HepG2 (cell line): Measurements from ENCODE around the gene TOB1. TPM values are rescaled to one million over a fixed set of nuclear protein-coding genes. Genes with fewer than 3 reads are reported as not detected.

Source experiments
- ARNT2 ChIP-seq: sonication (generic); formaldehyde crosslinking; IDR thresholded peaks from 2 replicates; pipeline ENCODE4 v1.8.0; 2022; ENCODE audit warnings: mild to moderate bottlenecking, low read depth, missing genetic modification reagents, moderate library complexity
- ATM ChIP-seq: fragments of 450-650 bp; IDR thresholded peaks from 2 replicates; pipeline ENCODE4 v1.7.1; 2017; ENCODE audit warnings: mild to moderate bottlenecking, borderline replicate concordance
- GFI1 ChIP-seq: sonication (generic); formaldehyde crosslinking; IDR thresholded peaks from 2 replicates; pipeline ENCODE4 v1.5.0; 2020; ENCODE audit warnings: missing genetic modification reagents, mild to moderate bottlenecking, borderline replicate concordance
- GZF1 ChIP-seq: sonication (generic); formaldehyde crosslinking; IDR thresholded peaks from 2 replicates; pipeline ENCODE4 v1.5.1; 2020; ENCODE audit warnings: mild to moderate bottlenecking, missing genetic modification reagents
- MNT ChIP-seq: fragments of 450-650 bp; IDR thresholded peaks from 2 replicates; pipeline ENCODE4 v1.6.1; 2016
- POLR2G ChIP-seq: fragments of 200-400 bp; formaldehyde crosslinking; IDR thresholded peaks from 2 replicates; pipeline ENCODE4 v1.6.1; 2018; ENCODE audit warnings: mild to moderate bottlenecking, low read depth, low read length, moderate library complexity
- RARA ChIP-seq: IDR thresholded peaks from 2 replicates; pipeline ENCODE4 v1.6.1; 2016; ENCODE audit warnings: missing genetic modification reagents, missing compliant biosample characterization
- SIX1 ChIP-seq: sonication (generic); formaldehyde crosslinking; IDR thresholded peaks from 2 replicates; pipeline ENCODE4 v1.4.0; 2020; ENCODE audit warnings: missing genetic modification reagents, borderline replicate concordance
- STAG1 ChIP-seq: sonication (generic); formaldehyde crosslinking; IDR thresholded peaks from 2 replicates; pipeline ENCODE4 v1.4.0; 2020; ENCODE audit warnings: missing genetic modification reagents
- TOE1 ChIP-seq: sonication (generic); formaldehyde crosslinking; IDR thresholded peaks from 2 replicates; pipeline ENCODE4 v1.4.0; 2020; ENCODE audit warnings: mild to moderate bottlenecking, missing genetic modification reagents
- WIZ ChIP-seq: sonication (generic); formaldehyde crosslinking; IDR thresholded peaks from 2 replicates; pipeline ENCODE4 v1.5.1; 2020; ENCODE audit warnings: mild to moderate bottlenecking, missing genetic modification reagents
- XBP1 ChIP-seq: sonication (generic); formaldehyde crosslinking; IDR thresholded peaks from 2 replicates; pipeline ENCODE4 v1.5.0; 2020; ENCODE audit warnings: missing genetic modification reagents
- ZBTB38 ChIP-seq: sonication (generic); formaldehyde crosslinking; IDR thresholded peaks from 2 replicates; pipeline ENCODE4 v1.5.1; 2020; ENCODE audit warnings: mild to moderate bottlenecking, missing genetic modification reagents
- ZFP36 ChIP-seq: fragments of 150-350 bp; IDR thresholded peaks from 2 replicates; pipeline ENCODE4 v1.6.1; 2018; ENCODE audit warnings: borderline replicate concordance, low read length, low read depth; ENCODE audit not compliant: partially characterized antibody
- ZFP36L1 ChIP-seq: sonication (generic); formaldehyde crosslinking; IDR thresholded peaks from 2 replicates; pipeline ENCODE4 v1.8.0; 2022; ENCODE audit warnings: mild to moderate bottlenecking, missing genetic modification reagents, moderate library complexity
- ZFX ChIP-seq: sonication (generic); formaldehyde crosslinking; IDR thresholded peaks from 2 replicates; pipeline ENCODE4 v1.4.0; 2020; ENCODE audit warnings: mild to moderate bottlenecking, low read depth, missing genetic modification reagents, moderate library complexity
- ZNF20 ChIP-seq: sonication (generic); formaldehyde crosslinking; IDR thresholded peaks from 2 replicates; pipeline ENCODE4 v1.4.0; 2020; ENCODE audit warnings: mild to moderate bottlenecking, moderate library complexity, missing genetic modification reagents
- ZNF549 ChIP-seq: sonication (generic); formaldehyde crosslinking; IDR thresholded peaks from 2 replicates; pipeline ENCODE4 v1.5.0; 2020; ENCODE audit warnings: missing genetic modification reagents
- ZNF839 ChIP-seq: sonication (generic); formaldehyde crosslinking; IDR thresholded peaks from 2 replicates; pipeline ENCODE4 v1.4.0; 2020; ENCODE audit warnings: missing genetic modification reagents, mild to moderate bottlenecking, borderline replicate concordance
- polyA plus RNA-seq, 8 experiments: library from polyadenylated mRNA; depleted of rRNA in 3 of 8; stranded (reverse) in 7 of 8; unstranded in 1 of 8; fragments of >200 nt; fragmentation: Illumina TruSeq in 4 of 8; extraction: Trizol in 4 of 8; gene quantifications; 2 replicates each; pipeline versions ENCODE4 v1.2.1 to v1.2.3, GENCODE V29; 2011 to 2016; ENCODE audit warnings: low read depth in 4 of 8, missing spikeins in 1 of 8, mixed read lengths in 1 of 8; ENCODE audit not compliant: insufficient read depth in 1 of 8
- total RNA-seq, 5 experiments: library from RNA; depleted of rRNA; stranded (reverse); fragments of >200 nt; fragmentation: Illumina TruSeq; extraction: Trizol; gene quantifications; 2 replicates each; pipeline ENCODE4 v1.2.3, GENCODE V29; 2016; ENCODE audit warnings: low read depth in 1 of 5
- TF ChIP-seq, protein P1 (sequence below): sonication (generic); formaldehyde crosslinking; IDR thresholded peaks from 2 replicates; pipeline ENCODE4 v1.8.0; 2023; ENCODE audit warnings: mild to moderate bottlenecking, missing genetic modification reagents
- TF ChIP-seq, protein P2 (sequence below): sonication (generic); formaldehyde crosslinking; IDR thresholded peaks from 2 replicates; pipeline ENCODE4 v1.4.0; 2020; ENCODE audit warnings: missing genetic modification reagents
- TF ChIP-seq, protein P3 (sequence below): sonication (generic); formaldehyde crosslinking; IDR thresholded peaks from 2 replicates; pipeline ENCODE4 v1.8.0; 2022; ENCODE audit warnings: mild to moderate bottlenecking, missing genetic modification reagents, moderate library complexity
- TF ChIP-seq, protein P4 (sequence below): sonication (generic); formaldehyde crosslinking; IDR thresholded peaks from 2 replicates; pipeline ENCODE4 v1.8.1; 2023; ENCODE audit warnings: mild to moderate bottlenecking, moderate library complexity, missing genetic modification reagents

Gene TOB1
- total and polyA plus RNA-seq, 2 of the 13 experiments (the other 11 are each of a cell fraction or from before 2014, with no cell fraction given) = 21.9 to 57.7 TPM

DNA sequence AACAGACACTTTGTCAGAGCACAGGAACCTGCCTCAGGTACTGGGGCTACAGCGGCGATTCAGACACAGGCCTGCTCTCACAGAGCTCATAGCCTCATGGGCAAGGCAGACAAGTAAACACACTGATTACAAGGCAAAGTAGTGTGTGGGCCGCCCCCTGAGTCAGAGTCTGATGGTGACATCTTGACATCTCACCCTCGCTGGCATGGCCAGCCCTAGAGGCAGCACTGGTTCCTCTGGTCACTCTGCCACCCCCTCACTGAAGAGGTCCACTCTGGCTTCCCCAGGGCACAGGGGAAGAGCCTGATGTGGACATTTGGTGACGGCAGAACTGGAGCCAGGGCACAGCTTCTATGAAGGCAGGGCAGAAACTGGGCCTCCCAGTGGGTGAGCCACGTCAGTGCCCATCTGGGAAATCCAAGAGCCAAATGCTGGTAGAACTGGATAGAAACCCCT lies 32.9 kb upstream of the TOB1 start (continued):
- TF ChIP-seq, protein P1, sequence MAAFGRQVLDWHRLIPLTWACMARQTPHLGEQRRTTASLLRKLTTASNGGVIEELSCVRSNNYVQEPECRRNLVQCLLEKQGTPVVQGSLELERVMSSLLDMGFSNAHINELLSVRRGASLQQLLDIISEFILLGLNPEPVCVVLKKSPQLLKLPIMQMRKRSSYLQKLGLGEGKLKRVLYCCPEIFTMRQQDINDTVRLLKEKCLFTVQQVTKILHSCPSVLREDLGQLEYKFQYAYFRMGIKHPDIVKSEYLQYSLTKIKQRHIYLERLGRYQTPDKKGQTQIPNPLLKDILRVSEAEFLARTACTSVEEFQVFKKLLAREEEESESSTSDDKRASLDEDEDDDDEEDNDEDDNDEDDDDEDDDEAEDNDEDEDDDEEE (CRISPR knock-in tag) = peak; percentile 49; the same call in 1 of the 2 replicates
- peak; percentile 91 for TF ChIP-seq ZFX (CRISPR knock-in tag)
- TF ChIP-seq MNT = peak; percentile 38; the same call in 1 of the 2 replicates
- TF ChIP-seq GZF1 (CRISPR knock-in tag) = no peak
- no peak for TF ChIP-seq WIZ (CRISPR knock-in tag)
- no peak for TF ChIP-seq ZFP36L1
- TF ChIP-seq, protein P2, sequence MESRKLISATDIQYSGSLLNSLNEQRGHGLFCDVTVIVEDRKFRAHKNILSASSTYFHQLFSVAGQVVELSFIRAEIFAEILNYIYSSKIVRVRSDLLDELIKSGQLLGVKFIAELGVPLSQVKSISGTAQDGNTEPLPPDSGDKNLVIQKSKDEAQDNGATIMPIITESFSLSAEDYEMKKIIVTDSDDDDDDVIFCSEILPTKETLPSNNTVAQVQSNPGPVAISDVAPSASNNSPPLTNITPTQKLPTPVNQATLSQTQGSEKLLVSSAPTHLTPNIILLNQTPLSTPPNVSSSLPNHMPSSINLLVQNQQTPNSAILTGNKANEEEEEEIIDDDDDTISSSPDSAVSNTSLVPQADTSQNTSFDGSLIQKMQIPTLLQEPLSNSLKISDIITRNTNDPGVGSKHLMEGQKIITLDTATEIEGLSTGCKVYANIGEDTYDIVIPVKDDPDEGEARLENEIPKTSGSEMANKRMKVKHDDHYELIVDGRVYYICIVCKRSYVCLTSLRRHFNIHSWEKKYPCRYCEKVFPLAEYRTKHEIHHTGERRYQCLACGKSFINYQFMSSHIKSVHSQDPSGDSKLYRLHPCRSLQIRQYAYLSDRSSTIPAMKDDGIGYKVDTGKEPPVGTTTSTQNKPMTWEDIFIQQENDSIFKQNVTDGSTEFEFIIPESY (CRISPR knock-in tag) = no peak
- peak; percentile 40 for TF ChIP-seq ZBTB38 (CRISPR knock-in tag)
- no peak for TF ChIP-seq GFI1
- no peak for TF ChIP-seq TOE1
- peak; percentile 81 for TF ChIP-seq RARA (CRISPR knock-in tag)
- no peak for TF ChIP-seq POLR2G
- no peak for TF ChIP-seq ZFP36
- TF ChIP-seq, protein P3, sequence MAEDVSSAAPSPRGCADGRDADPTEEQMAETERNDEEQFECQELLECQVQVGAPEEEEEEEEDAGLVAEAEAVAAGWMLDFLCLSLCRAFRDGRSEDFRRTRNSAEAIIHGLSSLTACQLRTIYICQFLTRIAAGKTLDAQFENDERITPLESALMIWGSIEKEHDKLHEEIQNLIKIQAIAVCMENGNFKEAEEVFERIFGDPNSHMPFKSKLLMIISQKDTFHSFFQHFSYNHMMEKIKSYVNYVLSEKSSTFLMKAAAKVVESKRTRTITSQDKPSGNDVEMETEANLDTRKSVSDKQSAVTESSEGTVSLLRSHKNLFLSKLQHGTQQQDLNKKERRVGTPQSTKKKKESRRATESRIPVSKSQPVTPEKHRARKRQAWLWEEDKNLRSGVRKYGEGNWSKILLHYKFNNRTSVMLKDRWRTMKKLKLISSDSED = no peak
- no peak for TF ChIP-seq ZNF20 (CRISPR knock-in tag)
- peak; percentile 73 for TF ChIP-seq ARNT2 (CRISPR knock-in tag)
- TF ChIP-seq, protein P4, sequence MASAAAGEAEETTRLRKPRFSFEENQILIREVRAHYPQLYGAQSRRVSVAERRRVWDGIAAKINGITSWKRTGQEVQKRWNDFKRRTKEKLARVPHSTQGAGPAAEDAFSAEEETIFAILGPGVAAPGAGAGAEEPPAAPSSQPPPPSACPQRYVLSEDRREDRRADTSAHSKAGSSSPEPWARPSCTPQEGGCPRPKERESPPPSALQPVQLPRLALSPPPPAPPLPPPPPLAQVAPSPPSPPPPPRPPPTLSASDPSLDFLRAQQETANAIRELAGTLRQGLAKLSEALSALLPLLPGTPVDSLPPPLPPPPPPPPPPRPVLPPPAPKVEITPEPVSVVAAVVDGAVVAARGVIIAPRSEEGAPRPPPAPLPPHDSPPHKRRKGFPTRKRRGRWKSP (CRISPR knock-in tag) = 0 out of 2 replicates have a peak, but pooled peaks have one; percentile 20
- no peak for TF ChIP-seq ATM
- TF ChIP-seq ZNF839 = no peak
- no peak for TF ChIP-seq ZNF549
- TF ChIP-seq STAG1 (CRISPR knock-in tag) = peak; percentile 18
- no peak; the same call in 1 of the 2 replicates for TF ChIP-seq SIX1 (CRISPR knock-in tag)
- TF ChIP-seq XBP1 (CRISPR knock-in tag) = no peak
